Sigmoid colon (tissue), 4 donors: ENCODE results near the gene HMGN1.
A peak's percentile ranks its signal among the peaks of the same experiment; 100 is the strongest.

Experiments
- CTCF ChIP-seq, 4 experiments: fragments of 450-650 bp in 3 of 4; fragments of 200-600 bp in 1 of 4; IDR thresholded peaks; one replicate each; pipeline ENCODE4 v1.5.1; 2016 to 2019; ENCODE audit warnings: antibody characterized with exemption in 4 of 4, mild to moderate bottlenecking in 3 of 4, moderate library complexity in 2 of 4
- EP300 ChIP-seq, 4 donors: sonication (generic); formaldehyde crosslinking; IDR thresholded peaks; one replicate each; pipeline ENCODE4 v1.6.1; 2017; ENCODE audit warnings: antibody characterized with exemption in 4 of 4
- POLR2A ChIP-seq, 2 donors: fragments of 450-650 bp; IDR thresholded peaks; one replicate each; pipeline ENCODE4 v1.6.1; 2016; ENCODE audit warnings: antibody characterized with exemption in 2 of 2, mild to moderate bottlenecking in 2 of 2, moderate library complexity in 2 of 2
- POLR2AphosphoS5 ChIP-seq, 4 donors: sonication (generic); formaldehyde crosslinking; IDR thresholded peaks; one replicate each; pipeline ENCODE4 v1.6.1; 2017; ENCODE audit warnings: antibody characterized with exemption in 4 of 4

DNA sequence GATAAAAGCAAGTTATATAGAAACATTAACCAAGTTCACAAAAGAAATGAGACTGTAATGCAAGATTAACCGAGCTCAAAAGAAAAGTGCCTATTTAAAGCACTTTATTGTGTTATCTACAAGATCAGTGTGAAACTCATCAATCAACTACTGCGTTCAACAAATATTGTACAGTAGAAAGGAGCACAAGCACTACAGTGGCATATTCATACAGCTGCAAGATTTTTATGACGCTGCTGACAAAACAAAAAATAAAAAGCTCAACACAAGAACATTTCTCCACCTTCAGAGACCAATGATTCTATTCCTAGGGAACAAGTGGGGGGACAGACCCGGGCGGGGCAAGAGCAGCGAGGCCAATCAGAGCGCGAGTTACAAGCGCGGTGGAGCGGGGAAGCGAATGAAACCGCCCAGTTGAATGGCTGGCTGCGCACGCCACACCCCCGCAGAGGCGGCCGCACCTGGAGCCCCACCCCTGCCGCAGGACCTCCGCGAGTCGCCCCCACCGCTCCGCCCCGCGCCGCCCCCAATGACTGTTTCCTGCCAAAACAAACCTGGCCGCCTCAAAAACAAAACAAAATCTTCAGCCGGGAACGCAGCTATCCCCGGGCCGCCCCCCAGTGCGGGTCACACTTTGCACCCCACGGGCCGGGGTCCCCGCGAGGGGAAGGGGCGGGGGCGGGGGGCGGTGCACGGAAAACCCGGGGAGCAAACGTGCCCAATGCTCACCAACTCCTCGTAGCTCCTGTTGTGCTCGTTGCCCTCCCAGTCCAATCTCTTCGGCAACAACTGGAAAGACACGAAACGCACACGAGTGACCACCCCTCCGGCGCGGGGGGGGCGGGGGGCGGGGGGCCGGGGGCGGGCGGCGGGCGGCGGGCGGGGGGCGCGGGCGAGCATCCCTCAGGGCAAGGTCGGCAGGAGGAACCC, 36.5 kb downstream of the HMGN1 start:
- TF ChIP-seq POLR2AphosphoS5 (IDR thresholded peaks at IDR 0.05) (peak in 2 of 4 donors; percentile 39 to 40), EP300 (IDR thresholded peaks at IDR 0.05) (no peak), CTCF (IDR thresholded peaks at IDR 0.05) (no peak), POLR2A (IDR thresholded peaks at IDR 0.05) (no peak)
